Measurements from ENCODE around the gene OAF. TPM values are rescaled to one million over a fixed set of nuclear protein-coding genes. Genes with fewer than 3 reads are reported as not detected.

OAF gene
- total and polyA plus RNA-seq, 9 of the 15 experiments (the other 6 are each of a cell fraction or from before 2014, with no cell fraction given) = 1.1 to 21.6 (median 7.5) TPM

DNA sequence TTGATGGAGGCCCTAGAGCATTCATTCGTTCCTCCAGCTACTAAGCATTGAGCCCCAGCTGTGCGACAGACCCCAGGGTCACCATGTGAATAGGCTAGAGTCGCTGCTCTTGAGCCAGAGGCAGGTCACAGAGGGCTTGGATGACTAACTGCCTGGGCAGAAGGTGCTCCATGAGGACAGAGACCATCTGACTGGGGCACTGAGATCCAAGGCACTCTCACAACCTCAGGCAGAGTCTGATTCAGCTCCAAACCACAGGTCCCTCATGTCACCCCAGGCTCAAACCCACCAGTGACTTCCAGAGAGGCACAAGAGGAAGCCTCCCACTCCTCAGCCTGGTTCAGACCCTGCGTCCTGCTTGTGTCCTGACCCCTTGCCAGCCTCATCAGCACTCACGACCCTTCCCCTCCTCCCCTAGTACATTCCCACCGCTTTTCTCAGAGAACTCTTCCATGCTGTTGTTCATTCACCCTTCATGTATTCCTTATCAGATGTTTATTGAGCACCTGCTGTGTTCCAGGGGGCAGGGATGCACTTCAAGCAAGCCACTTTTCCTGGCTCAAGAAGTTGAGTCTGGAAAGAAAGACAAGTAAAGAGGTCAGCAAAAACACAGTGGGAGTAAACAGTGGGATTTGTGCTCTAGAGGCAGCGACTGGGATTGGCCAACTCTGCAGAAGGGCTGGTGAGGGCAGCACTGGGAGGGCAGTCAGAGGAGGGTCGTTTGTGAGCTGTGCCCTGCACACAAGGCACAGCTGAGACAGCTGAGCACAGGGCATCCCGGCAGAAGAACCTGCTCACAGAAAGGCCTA, 9.3 kb downstream of the OAF start:
- BruUV-seq (replicated peaks) = no TSS peak
- H3K4me1 ChIP-seq (replicated peaks in 1 of 2; ENCODE audit: control insufficient read depth in 2 of 2, insufficient read depth in 2 of 2, low read length in 2 of 2) = peaks cover 10 to 12% of the 10 kb centered on the region in 2 experiments; a peak in 3 of 5 replicates
- H3K4me2 ChIP-seq (ENCODE audit: insufficient read depth, low read length) = no peak overlapping the region
- H3K9me1 ChIP-seq (ENCODE audit: control insufficient read depth, insufficient read depth, low read length) = peaks cover 3% of the 10 kb centered on the region
- no peak overlapping the region for H3K27ac ChIP-seq (ENCODE audit: extremely low read depth, low read depth, low read length)
- H3K9me3 ChIP-seq (replicated peaks; ENCODE audit: control insufficient read depth, insufficient read depth, low read depth, low read length) = no peaks in the 10 kb centered on the region
- WGBS (ENCODE audit: insufficient coverage, low coverage, missing lambda C conversion rate) = 44% methylated on average over 9 of the region's 9 CpGs
- peaks cover 34% of the 10 kb centered on the region; the same call in 1 of the 2 replicates for H4K20me1 ChIP-seq (replicated peaks; ENCODE audit: control insufficient read depth, insufficient read depth, low read length)
- no peak for ATAC-seq
- no peak overlapping the region for H3K9ac ChIP-seq (ENCODE audit: insufficient read depth in 1 of 2, low read depth in 2 of 2, low read length in 2 of 2)
- intact Hi-C loops (cut with micrococcal nuclease) (loop anchor here (10.0 kb wide), 1 partner anchor 865 kb away; no protein-coding TSS in a partner anchor), in situ Hi-C loops (cut with MboI) (no loop called here)
- ChIA-PET CTCF (ENCODE audit: low intra/inter-chr PET ratio) (no interaction called here), POLR2A (no interaction called here)
- no peaks in the 10 kb centered on the region for H3K79me2 ChIP-seq (ENCODE audit: control insufficient read depth, insufficient read depth, low read length)
- no peak for DNase-seq (ENCODE audit: extremely low read depth in 1 of 4, low spot score in 3 of 4)
- H3K4me3 ChIP-seq = no peak overlapping the region
- H3K36me3 ChIP-seq (ENCODE audit: control insufficient read depth, insufficient read depth, low read length) = 0 out of 3 replicates have a peak, but pooled peaks cover 2% of the 10 kb centered on the region
- H3K27me3 ChIP-seq (ENCODE audit: control insufficient read depth in 2 of 2, insufficient read depth in 2 of 2, low read length in 2 of 2) = no peaks in the 10 kb centered on the region; a peak in 1 of 5 replicates
- H2AFZ ChIP-seq (ENCODE audit: low read depth, low read length) = no peak overlapping the region
- no peak for FAIRE-seq
- TF ChIP-seq ZNF518B (CRISPR knock-in tag; IDR thresholded peaks at IDR 0.05) (no peak), WHSC1 (IDR thresholded peaks at IDR 0.05; ENCODE audit: low read length) (no peak), DDX20 (tag; IDR thresholded peaks at IDR 0.05; ENCODE audit: low read depth) (no peak), TEAD4 (IDR thresholded peaks at IDR 0.05; ENCODE audit: low read length) (no peak), TEAD4 (CRISPR knock-in tag; IDR thresholded peaks at IDR 0.05; ENCODE audit: borderline replicate concordance) (no peak), POU5F1 (IDR thresholded peaks at IDR 0.05; ENCODE audit: borderline replicate concordance, low read depth, low read length, partially characterized antibody) (no peak), KLF10 (CRISPR knock-in tag; IDR thresholded peaks at IDR 0.05) (no peak), POLR2A (conservative IDR thresholded peaks at IDR 0.05) (no peak), ZNF23 (CRISPR knock-in tag; IDR thresholded peaks at IDR 0.05) (no peak), HNRNPUL1 (IDR thresholded peaks at IDR 0.05; ENCODE audit: low read length) (no peak), HNRNPK (IDR thresholded peaks at IDR 0.05; ENCODE audit: low read depth, low read length, poor library complexity, severe bottlenecking) (no peak), YY1 (IDR thresholded peaks at IDR 0.05; ENCODE audit: borderline replicate concordance in 1 of 3, control insufficient read depth in 1 of 3, extremely low read depth in 1 of 3, insufficient read depth in 3 of 3, insufficient read length in 1 of 3, insufficient replicate concordance in 2 of 3, low read depth in 1 of 3, low read length in 2 of 3) (no peak), PML (IDR thresholded peaks at IDR 0.05; ENCODE audit: low read length) (no peak), ZNF830 (CRISPR knock-in tag; IDR thresholded peaks at IDR 0.05) (no peak), KAT2B (IDR thresholded peaks at IDR 0.05; ENCODE audit: low read depth, low read length) (no peak), ZNF696 (CRISPR knock-in tag; conservative IDR thresholded peaks at IDR 0.05) (no peak)
- TF ChIP-seq, protein P1, sequence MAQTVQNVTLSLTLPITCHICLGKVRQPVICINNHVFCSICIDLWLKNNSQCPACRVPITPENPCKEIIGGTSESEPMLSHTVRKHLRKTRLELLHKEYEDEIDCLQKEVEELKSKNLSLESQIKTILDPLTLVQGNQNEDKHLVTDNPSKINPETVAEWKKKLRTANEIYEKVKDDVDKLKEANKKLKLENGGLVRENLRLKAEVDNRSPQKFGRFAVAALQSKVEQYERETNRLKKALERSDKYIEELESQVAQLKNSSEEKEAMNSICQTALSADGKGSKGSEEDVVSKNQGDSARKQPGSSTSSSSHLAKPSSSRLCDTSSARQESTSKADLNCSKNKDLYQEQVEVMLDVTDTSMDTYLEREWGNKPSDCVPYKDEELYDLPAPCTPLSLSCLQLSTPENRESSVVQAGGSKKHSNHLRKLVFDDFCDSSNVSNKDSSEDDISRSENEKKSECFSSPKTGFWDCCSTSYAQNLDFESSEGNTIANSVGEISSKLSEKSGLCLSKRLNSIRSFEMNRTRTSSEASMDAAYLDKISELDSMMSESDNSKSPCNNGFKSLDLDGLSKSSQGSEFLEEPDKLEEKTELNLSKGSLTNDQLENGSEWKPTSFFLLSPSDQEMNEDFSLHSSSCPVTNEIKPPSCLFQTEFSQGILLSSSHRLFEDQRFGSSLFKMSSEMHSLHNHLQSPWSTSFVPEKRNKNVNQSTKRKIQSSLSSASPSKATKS (CRISPR knock-in tag; IDR thresholded peaks at IDR 0.05) = no peak

All from K562 (cell line).